NCI-H526 (cell line): ENCODE measurements around the gene GAS5.
A peak's percentile ranks its signal among the peaks of the same experiment; 100 is the strongest.

Experiments
- DNase-seq, 2 experiments: peaks; one replicate each; lab custom pipeline; 2025; lab: John Stamatoyannopoulos, UW

Gene GAS5

DNA sequence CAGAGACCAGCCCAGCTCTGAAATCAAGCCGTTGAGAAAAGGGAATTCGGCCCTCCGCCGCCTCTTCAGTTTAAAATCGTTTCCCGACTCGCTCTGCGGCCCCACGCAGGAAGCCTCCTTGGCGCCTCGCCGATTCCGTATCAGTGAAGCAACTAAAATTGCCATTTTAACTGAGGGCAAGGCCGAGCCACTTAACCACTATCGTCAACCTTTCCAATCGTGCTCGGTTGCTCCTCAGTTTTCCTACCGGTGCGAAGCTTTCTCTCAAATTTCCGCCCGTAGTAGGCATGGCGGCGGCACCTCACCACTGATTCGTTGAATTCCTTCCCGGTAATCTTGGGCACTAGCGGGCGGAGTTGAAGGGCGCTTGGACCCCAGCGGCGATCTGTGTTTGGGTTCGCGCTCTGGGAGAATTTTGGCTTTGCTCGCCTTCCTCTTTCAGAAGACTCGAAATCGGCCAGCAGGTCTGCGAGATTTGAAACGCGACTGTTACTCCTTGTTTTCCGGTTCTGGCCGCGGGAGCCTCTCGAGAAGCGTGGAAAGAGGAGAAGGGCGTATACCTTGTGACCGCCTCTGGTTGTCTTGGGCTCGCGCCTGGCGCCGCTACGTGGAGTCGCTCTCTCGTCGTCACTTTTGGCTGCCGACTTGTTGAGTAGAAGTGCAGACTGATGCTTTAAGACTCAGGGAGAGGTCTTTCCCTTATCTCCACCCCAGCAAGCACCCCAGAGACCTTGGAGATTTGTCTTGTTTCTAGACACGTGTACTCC, 43.3 kb downstream of the GAS5 start, which contains the start of the genes CENPL and DARS2:
Gene CENPL, minus strand, starts transcription at position 569 of the 767 bp plus-strand sequence. CDS start 13,584 bp downstream, outside the sequence.
Gene DARS2, plus strand, starts transcription at position 359 of the 767 bp plus-strand sequence. CDS start 557 bp downstream, outside the sequence.
- peak; percentile 99 to 100 for DNase-seq

DNA sequence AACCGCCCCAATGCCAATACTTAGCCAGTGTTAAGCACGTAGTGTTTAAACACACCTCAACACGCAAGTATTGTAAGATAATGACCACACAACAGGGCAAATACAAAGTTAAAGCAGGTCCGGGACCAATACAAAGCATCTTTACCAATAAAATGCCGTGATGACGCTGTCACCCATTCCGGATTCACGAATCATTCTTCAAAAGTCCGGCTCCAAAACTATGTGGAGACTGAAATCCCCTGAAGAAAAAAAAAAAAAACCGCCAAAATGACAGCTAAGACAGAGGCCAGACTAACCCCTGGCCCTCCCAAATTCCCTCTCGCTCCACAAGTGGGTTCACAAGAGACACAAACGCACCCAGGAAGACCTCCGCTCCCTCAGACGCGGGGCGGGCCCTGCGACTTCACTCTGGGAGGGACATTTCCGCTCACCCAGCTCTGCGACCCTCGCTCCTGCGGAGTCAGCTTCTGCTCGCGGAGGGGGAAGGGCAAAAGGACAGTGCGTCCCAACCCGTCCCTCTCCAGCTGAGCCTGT, 43.9 kb downstream of the GAS5 start:
- DNase-seq: no peak

DNA sequence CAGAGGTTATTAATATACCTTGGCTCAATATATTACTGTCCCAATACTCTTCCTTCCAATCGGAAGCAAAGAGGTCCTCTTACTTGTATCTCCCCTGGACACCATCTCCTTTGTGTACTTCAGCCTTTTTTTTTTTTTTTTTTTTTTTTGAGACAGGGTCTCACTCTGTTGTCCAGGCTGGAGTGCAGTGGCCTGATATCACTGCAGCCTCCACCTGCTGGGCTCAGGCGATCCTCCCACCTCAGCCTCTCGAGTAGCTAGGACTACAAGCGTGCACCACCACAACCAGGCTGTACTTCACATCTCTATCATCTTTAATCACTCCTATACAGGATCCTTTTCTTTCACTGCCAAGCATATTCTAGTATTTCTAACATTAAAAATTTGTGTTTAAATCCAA, 46.1 kb downstream of the GAS5 start:
- no peak for DNase-seq

DNA sequence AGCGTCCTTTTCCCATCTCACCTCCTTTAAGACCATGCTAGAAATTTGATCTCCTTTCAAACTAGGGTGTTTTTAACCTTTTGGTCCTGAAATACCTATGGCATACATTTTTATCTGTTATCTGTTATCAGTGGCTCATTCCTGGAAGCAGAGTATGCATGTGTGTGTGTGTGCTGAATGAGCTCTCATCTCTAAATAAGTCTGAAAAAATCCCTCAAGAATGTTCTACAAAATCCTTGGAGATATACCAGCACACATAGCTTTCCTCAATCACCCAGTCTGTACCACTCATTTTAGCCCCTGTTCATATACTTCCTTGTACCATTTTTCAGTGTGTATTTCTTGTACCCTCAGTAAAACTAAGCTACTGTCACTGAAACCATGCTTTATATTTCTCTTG, 49.3 kb downstream of the GAS5 start:
- no peak for DNase-seq
